ENCODE data around the gene HAPLN3. TPM values are rescaled to one million over a fixed set of nuclear protein-coding genes. Genes with fewer than 3 reads are reported as not detected.

The HAPLN3 gene
- total RNA-seq, 1 experiment from 2014 or later, result 42.4 TPM

GRCh38 chr15:88909956-88910831 is 14.8 kb upstream of the HAPLN3 start:
- no CpG with 5 or more reads among the region's 12 CpGs for WGBS (ENCODE audit: extremely low coverage, insufficient read length, low lambda C conversion rate)
- Histone ChIP-seq H3K79me2 (ENCODE audit: insufficient read depth, low read length) (peaks cover 23% of the 10 kb centered on the region; the same call in 1 of the 2 replicates), H2AK5ac (ENCODE audit: insufficient read length, low read length) (no peak overlapping the region), H2BK12ac (ENCODE audit: insufficient read length, low read depth, low read length) (no peak overlapping the region), H3K23ac (ENCODE audit: insufficient read length, low read depth, low read length) (no peak overlapping the region), H3K4me1 (ENCODE audit: insufficient read depth, low read length) (peaks cover 8% of the 10 kb centered on the region), H3K27ac (ENCODE audit: insufficient read length, low read depth, low read length) (no peak overlapping the region), H4K5ac (ENCODE audit: insufficient read length, low read depth, low read length) (no peak overlapping the region), H2BK120ac (ENCODE audit: low read depth, low read length, poor library complexity, severe bottlenecking) (no peak overlapping the region), H3T11ph (ENCODE audit: low read length) (no peak overlapping the region), H3K4me2 (ENCODE audit: insufficient read depth, insufficient read length, low read length) (peak overlapping the region; percentile 100), H4K91ac (ENCODE audit: insufficient read length, low read depth, low read length) (no peak overlapping the region), H3K9me3 (ENCODE audit: control insufficient read depth, low read depth, low read length) (no peaks in the 10 kb centered on the region), H3K18ac (ENCODE audit: insufficient read length, low read depth, low read length) (no peak overlapping the region), H2BK5ac (ENCODE audit: insufficient read length, low read length) (no peak overlapping the region), H2BK20ac (ENCODE audit: low read depth, low read length, poor library complexity, severe bottlenecking) (no peak overlapping the region), H3K9ac (ENCODE audit: extremely low read depth, insufficient read length, low read length) (no peak overlapping the region), H3K27me3 (ENCODE audit: insufficient read depth, low read length) (no peaks in the 10 kb centered on the region), H3K79me1 (ENCODE audit: insufficient read depth, low read depth, low read length, poor library complexity, severe bottlenecking) (peaks cover 26% of the 10 kb centered on the region), H4K20me1 (ENCODE audit: control insufficient read depth, insufficient read depth, insufficient read length) (no peaks in the 10 kb centered on the region), H3K56ac (ENCODE audit: insufficient read length, low read depth, low read length) (no peak overlapping the region), H3K4ac (ENCODE audit: low read depth, low read length) (no peak overlapping the region), H3K14ac (ENCODE audit: insufficient read depth, low read length) (no peak overlapping the region; the same call in 1 of the 2 replicates), H4K8ac (replicated peaks; ENCODE audit: insufficient read length, low read depth, low read length) (no peak overlapping the region), H2BK15ac (ENCODE audit: low read depth, low read length) (no peak overlapping the region), H2AFZ (ENCODE audit: low read length) (no peak overlapping the region), H3K23me2 (ENCODE audit: insufficient read length, low read depth, low read length, poor library complexity, severe bottlenecking) (peaks cover 9% of the 10 kb centered on the region)
- Mint-ChIP-seq H3K36me3 (ENCODE audit: insufficient read depth in 1 of 3, low read depth in 3 of 3) (peaks cover 62 to 73% (median 64%) of the 10 kb centered on the region in 3 experiments), H3K27me3 (ENCODE audit: low read depth) (no peaks in the 10 kb centered on the region; the same call in 1 of the 2 replicates), H3K4me1 (peaks cover 52 to 76% of the 10 kb centered on the region in 2 experiments), H3K4me3 (peak overlapping the region; percentile 82 to 98), H3K27ac (peak overlapping the region; percentile 80 to 94 (median 93)), H3K9me3 (peaks cover 0 to 2% of the 10 kb centered on the region in 2 experiments; a peak in 3 of 5 replicates)
- no peak for DNase-seq
- TF ChIP-seq, protein P1, sequence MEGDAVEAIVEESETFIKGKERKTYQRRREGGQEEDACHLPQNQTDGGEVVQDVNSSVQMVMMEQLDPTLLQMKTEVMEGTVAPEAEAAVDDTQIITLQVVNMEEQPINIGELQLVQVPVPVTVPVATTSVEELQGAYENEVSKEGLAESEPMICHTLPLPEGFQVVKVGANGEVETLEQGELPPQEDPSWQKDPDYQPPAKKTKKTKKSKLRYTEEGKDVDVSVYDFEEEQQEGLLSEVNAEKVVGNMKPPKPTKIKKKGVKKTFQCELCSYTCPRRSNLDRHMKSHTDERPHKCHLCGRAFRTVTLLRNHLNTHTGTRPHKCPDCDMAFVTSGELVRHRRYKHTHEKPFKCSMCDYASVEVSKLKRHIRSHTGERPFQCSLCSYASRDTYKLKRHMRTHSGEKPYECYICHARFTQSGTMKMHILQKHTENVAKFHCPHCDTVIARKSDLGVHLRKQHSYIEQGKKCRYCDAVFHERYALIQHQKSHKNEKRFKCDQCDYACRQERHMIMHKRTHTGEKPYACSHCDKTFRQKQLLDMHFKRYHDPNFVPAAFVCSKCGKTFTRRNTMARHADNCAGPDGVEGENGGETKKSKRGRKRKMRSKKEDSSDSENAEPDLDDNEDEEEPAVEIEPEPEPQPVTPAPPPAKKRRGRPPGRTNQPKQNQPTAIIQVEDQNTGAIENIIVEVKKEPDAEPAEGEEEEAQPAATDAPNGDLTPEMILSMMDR (conservative IDR thresholded peaks at IDR 0.05), result no peak
